Jurkat, Clone E6-1 (cell line): ENCODE data around the gene FKBP1B.

Experiments
- DNase-seq: peaks from one replicate; pipeline ENCODE4 v3.0.0-alpha.2; 2011; ENCODE audit warnings: low read depth, low spot score
- H3K4me3 ChIP-seq: 2 replicates; pipeline ENCODE4 v1.5.1; 2011; ENCODE audit warnings: mild to moderate bottlenecking, low read length, control low read depth, moderate library complexity

Gene FKBP1B

GRCh38 chr2:24052951-24053350 is 3.4 kb downstream of the FKBP1B start:
- DNase-seq: no peak
- H3K4me3 ChIP-seq: no peak overlapping the region

- no peak for DNase-seq
- no peak overlapping the region for H3K4me3 ChIP-seq
Observed at GRCh38 chr2:24054366-24055010, 4.9 kb downstream of the FKBP1B start.

GRCh38 chr2:24055750-24056149 is 6.2 kb downstream of the FKBP1B start:
- H3K4me3 ChIP-seq: no peak overlapping the region
- no peak for DNase-seq

GRCh38 chr2:24058564-24059271 is 9.2 kb downstream of the FKBP1B start:
- no peak for DNase-seq
- H3K4me3 ChIP-seq: no peak overlapping the region

- H3K4me3 ChIP-seq: no peak overlapping the region
- no peak for DNase-seq
Observed at GRCh38 chr2:24065341-24065740, 15.8 kb downstream of the FKBP1B start.

GRCh38 chr2:24072259-24072658 is 22.7 kb downstream of the FKBP1B start:
- H3K4me3 ChIP-seq: no peak overlapping the region
- no peak for DNase-seq

GRCh38 chr2:24073816-24074215 is 24.3 kb downstream of the FKBP1B start:
- no peak overlapping the region for H3K4me3 ChIP-seq
- no peak for DNase-seq

- no peak for DNase-seq
Observed at GRCh38 chr2:24075259-24075658, 25.7 kb downstream of the FKBP1B start.

GRCh38 chr2:24075915-24076848 is 26.6 kb downstream of the FKBP1B start, which contains the start of gene SF3B6:
TSS of gene SF3B6 (minus strand) at chr2:24076326. CDS start at chr2:24076229, 97 bp downstream.
- H3K4me3 ChIP-seq: peak within 1 kb of the TSS; percentile 100
- peak; percentile 98 for DNase-seq

More at GRCh38 chr2:24075259-24075658, 25.7 kb downstream of the FKBP1B start:
- peak overlapping the region; percentile 100 for H3K4me3 ChIP-seq

GRCh38 chr2:24076849-24077534 is 27.5 kb downstream of the FKBP1B start:
- peak overlapping the region; percentile 100 for H3K4me3 ChIP-seq
- DNase-seq: no peak

- no peak for DNase-seq
Observed at GRCh38 chr2:24077535-24077877, 28.0 kb downstream of the FKBP1B start.

GRCh38 chr2:24077879-24078278 is 28.3 kb downstream of the FKBP1B start:
- H3K4me3 ChIP-seq: no peak overlapping the region
- DNase-seq: no peak

More at GRCh38 chr2:24077535-24077877, 28.0 kb downstream of the FKBP1B start:
- no peak overlapping the region for H3K4me3 ChIP-seq

- no peak overlapping the region for H3K4me3 ChIP-seq
- no peak for DNase-seq
Observed at GRCh38 chr2:24080701-24081100, 31.2 kb downstream of the FKBP1B start.

GRCh38 chr2:24082787-24083566 is 33.4 kb downstream of the FKBP1B start:
- peak overlapping the region; percentile 75 for H3K4me3 ChIP-seq
- DNase-seq: no peak

- DNase-seq: peak; percentile 88
Observed at GRCh38 chr2:24083567-24084385, 34.2 kb downstream of the FKBP1B start.

GRCh38 chr2:24084386-24085199 is 35.1 kb downstream of the FKBP1B start, which contains the start of gene TP53I3:
TSS of gene TP53I3 (minus strand) at chr2:24084834. CDS start at chr2:24084326, 508 bp downstream.
- peak within 1 kb of the TSS; percentile 75 for H3K4me3 ChIP-seq
- DNase-seq: peak; percentile 54

More at GRCh38 chr2:24083567-24084385, 34.2 kb downstream of the FKBP1B start:
- H3K4me3 ChIP-seq: peak overlapping the region; percentile 75

- DNase-seq: no peak
- H3K4me3 ChIP-seq: peak overlapping the region; percentile 75; the same call in 1 of the 2 replicates
Observed at GRCh38 chr2:24085200-24085489, 35.6 kb downstream of the FKBP1B start.
